Keratinocyte (primary cell): ENCODE data around the gene LRRC4C. TPM values are rescaled to one million over a fixed set of nuclear protein-coding genes. Genes with fewer than 3 reads are reported as not detected.

Experiments
- DNase-seq: peaks from one replicate; pipeline ENCODE4 v3.0.0-alpha.2; 2011; ENCODE audit warnings: low read depth, missing footprints, low spot score
- FAIRE-seq: peaks from 2 replicates; lab custom pipeline; 2011; peaks lifted over from hg19 to GRCh38; lab: Jason Lieb, UNC
- H2AFZ ChIP-seq: 2 replicates; pipeline ENCODE4 v1.6.0; 2012; ENCODE audit warnings: low read length, control low read depth, inconsistent platforms; ENCODE audit not compliant: control insufficient read depth
- H3K27ac ChIP-seq: 2 replicates; pipeline ENCODE4 v1.5.1; 2011; ENCODE audit warnings: low read length; ENCODE audit not compliant: control insufficient read depth, insufficient read depth
- H3K27me3 ChIP-seq: 3 replicates; pipeline ENCODE4 v1.6.0; 2011; ENCODE audit warnings: low read length; ENCODE audit not compliant: control insufficient read depth, insufficient read depth; ENCODE audit errors: extremely low read depth
- H3K36me3 ChIP-seq, 2 experiments: 2 replicates in 1 of 2; 3 replicates in 1 of 2; pipeline ENCODE4 v1.5.1; 2011; ENCODE audit warnings: low read length in 2 of 2, mild to moderate bottlenecking in 1 of 2; ENCODE audit not compliant: control insufficient read depth in 2 of 2, insufficient read depth in 2 of 2; ENCODE audit errors: extremely low read depth in 1 of 2
- H3K4me1 ChIP-seq: 3 replicates; pipeline ENCODE4 v1.5.1; 2011; ENCODE audit warnings: low read length; ENCODE audit not compliant: control insufficient read depth, insufficient read depth; ENCODE audit errors: extremely low read depth
- H3K4me2 ChIP-seq: 3 replicates; pipeline ENCODE4 v1.6.0; 2011; ENCODE audit warnings: low read depth, low read length; ENCODE audit not compliant: control insufficient read depth, insufficient read depth; ENCODE audit errors: extremely low read depth
- H3K4me3 ChIP-seq, 3 experiments: fragments of 200-600 bp in 1 of 3; sonication (generic) in 1 of 3; 2 replicates in 2 of 3; 3 replicates in 1 of 3; pipeline ENCODE4 v1.5.1; 2011 to 2016; ENCODE audit warnings: low read length in 3 of 3, mild to moderate bottlenecking in 3 of 3, control low read depth in 2 of 3, inconsistent platforms in 1 of 3, low read depth in 1 of 3, mixed read lengths in 1 of 3, mixed run types in 1 of 3, moderate library complexity in 1 of 3; ENCODE audit not compliant: control insufficient read depth in 2 of 3, insufficient read depth in 2 of 3; ENCODE audit errors: extremely low read depth in 1 of 3
- H3K79me2 ChIP-seq: 2 replicates; pipeline ENCODE4 v1.6.0; 2012; ENCODE audit warnings: low read length; ENCODE audit not compliant: control insufficient read depth, insufficient read depth
- H3K9ac ChIP-seq: 3 replicates; pipeline ENCODE4 v1.6.0; 2011; ENCODE audit warnings: low read length; ENCODE audit not compliant: control insufficient read depth, insufficient read depth; ENCODE audit errors: extremely low read depth
- H3K9me1 ChIP-seq: 3 replicates; pipeline ENCODE4 v1.6.0; 2011; ENCODE audit warnings: low read length; ENCODE audit not compliant: control insufficient read depth, insufficient read depth; ENCODE audit errors: extremely low read depth
- H3K9me3 ChIP-seq: 2 replicates; pipeline ENCODE4 v1.5.1; 2012; ENCODE audit warnings: low read depth, low read length; ENCODE audit not compliant: control insufficient read depth
- H4K20me1 ChIP-seq: 3 replicates; pipeline ENCODE4 v1.6.0; 2011; ENCODE audit warnings: low read length; ENCODE audit not compliant: control insufficient read depth, insufficient read depth; ENCODE audit errors: extremely low read depth
- CTCF ChIP-seq, 3 experiments: IDR thresholded peaks in 1 of 3; conservative IDR thresholded peaks in 1 of 3; optimal IDR thresholded peaks in 1 of 3; 2 replicates in 2 of 3; 3 replicates in 1 of 3; pipeline versions ENCODE3 to v1.5.1; 2011; ENCODE audit warnings: low read length in 3 of 3, mild to moderate bottlenecking in 3 of 3, moderate library complexity in 2 of 3, control low read depth in 1 of 3, inconsistent platforms in 1 of 3; ENCODE audit not compliant: insufficient read depth in 2 of 3; ENCODE audit errors: extremely low read depth in 1 of 3
- EZH2 ChIP-seq: IDR thresholded peaks from one replicate; pipeline ENCODE4 v1.6.1; 2012; ENCODE audit warnings: inconsistent platforms, mild to moderate bottlenecking, low read length, moderate library complexity
- dilution Hi-C: fragments of 300-500 bp; cut with MboI; formaldehyde crosslinking; loops from one replicate; pipeline ENCODE4 v1.7.0; 2020; ENCODE audit warnings: low sequenced_read_pairs; ENCODE audit not compliant: extremely low pct_ligation_motif_present
- polyA plus RNA-seq, 5 experiments: library from polyadenylated mRNA; depleted of rRNA in 3 of 5; stranded (reverse) in 3 of 5; stranded (forward) in 1 of 5; unstranded in 1 of 5; fragments of >200 nt; gene quantifications; 1 replicate in 1 of 5; 2 replicates in 3 of 5; 3 replicates in 1 of 5; pipeline versions ENCODE4 v1.2.1 to v1.2.3, GENCODE V29; 2011 to 2012; ENCODE audit warnings: missing spikeins in 2 of 5, low read depth in 1 of 5, low replicate concordance in 1 of 5

Gene LRRC4C
- polyA plus RNA-seq, 1 donor (not counting 4 experiments of a cell fraction or from before 2014, with no cell fraction given) = not detected

- FAIRE-seq = no peak
- TF ChIP-seq CTCF (optimal IDR thresholded peaks at IDR 0.05 in 1 of 3, IDR thresholded peaks at IDR 0.05 in 1 of 3, conservative IDR thresholded peaks at IDR 0.05 in 1 of 3; ENCODE audit: extremely low read depth in 1 of 3, insufficient read depth in 2 of 3, low read length in 3 of 3) = no peak
- no peak for TF ChIP-seq EZH2
- Histone ChIP-seq H3K9me1 (no peaks in the 10 kb centered on the region), H3K27me3 (no peaks in the 10 kb centered on the region), H3K36me3 (no peaks in the 10 kb centered on the region), H3K27ac (no peak overlapping the region), H3K4me2 (no peak overlapping the region), H3K9me3 (no peaks in the 10 kb centered on the region), H3K4me1 (no peaks in the 10 kb centered on the region), H3K4me3 (no peak overlapping the region), H2AFZ (no peak overlapping the region), H3K9ac (no peak overlapping the region), H3K79me2 (no peaks in the 10 kb centered on the region), H4K20me1 (no peaks in the 10 kb centered on the region)
- no peak for DNase-seq
- dilution Hi-C loops = no loop called here
Observed at GRCh38 chr11:40323241-40323640, 1136.2 kb downstream of the LRRC4C start.

GRCh38 chr11:40321537-40321936, 1137.9 kb downstream of the LRRC4C start:
- Histone ChIP-seq H3K9ac (no peak overlapping the region), H3K4me3 (no peak overlapping the region), H3K27ac (no peak overlapping the region), H3K27me3 (no peaks in the 10 kb centered on the region), H4K20me1 (no peaks in the 10 kb centered on the region), H3K4me2 (no peak overlapping the region), H3K4me1 (no peaks in the 10 kb centered on the region), H3K9me3 (no peaks in the 10 kb centered on the region), H3K9me1 (no peaks in the 10 kb centered on the region), H3K36me3 (no peaks in the 10 kb centered on the region), H3K79me2 (no peaks in the 10 kb centered on the region), H2AFZ (no peak overlapping the region)
- TF ChIP-seq CTCF (optimal IDR thresholded peaks at IDR 0.05 in 1 of 3, IDR thresholded peaks at IDR 0.05 in 1 of 3, conservative IDR thresholded peaks at IDR 0.05 in 1 of 3; ENCODE audit: extremely low read depth in 1 of 3, insufficient read depth in 2 of 3, low read length in 3 of 3) (no peak), EZH2 (no peak)
- DNase-seq (no peak), FAIRE-seq (no peak)
- dilution Hi-C loops = no loop called here
